Uterus (tissue), 2 donors: ENCODE results near the gene KCNJ11.

ENCODE experiments used
- POLR2A ChIP-seq, 2 donors: fragments of 450-650 bp; IDR thresholded peaks; one replicate each; pipeline ENCODE4 v1.6.1; 2016; ENCODE audit warnings: antibody characterized with exemption in 2 of 2, mild to moderate bottlenecking in 1 of 2, moderate library complexity in 1 of 2
- TF ChIP-seq, protein P1 (sequence below), 4 experiments: fragments of 200-600 bp in 2 of 4; fragments of 450-650 bp in 2 of 4; sonication (generic) in 2 of 4; IDR thresholded peaks; one replicate each; pipeline ENCODE4 v1.5.1; 2016 to 2019; ENCODE audit warnings: antibody characterized with exemption in 4 of 4, mild to moderate bottlenecking in 2 of 4, moderate library complexity in 1 of 4

GRCh38 chr11:17406082-17406817, 17.8 kb upstream of the KCNJ11 start:
- TF ChIP-seq, protein P1, sequence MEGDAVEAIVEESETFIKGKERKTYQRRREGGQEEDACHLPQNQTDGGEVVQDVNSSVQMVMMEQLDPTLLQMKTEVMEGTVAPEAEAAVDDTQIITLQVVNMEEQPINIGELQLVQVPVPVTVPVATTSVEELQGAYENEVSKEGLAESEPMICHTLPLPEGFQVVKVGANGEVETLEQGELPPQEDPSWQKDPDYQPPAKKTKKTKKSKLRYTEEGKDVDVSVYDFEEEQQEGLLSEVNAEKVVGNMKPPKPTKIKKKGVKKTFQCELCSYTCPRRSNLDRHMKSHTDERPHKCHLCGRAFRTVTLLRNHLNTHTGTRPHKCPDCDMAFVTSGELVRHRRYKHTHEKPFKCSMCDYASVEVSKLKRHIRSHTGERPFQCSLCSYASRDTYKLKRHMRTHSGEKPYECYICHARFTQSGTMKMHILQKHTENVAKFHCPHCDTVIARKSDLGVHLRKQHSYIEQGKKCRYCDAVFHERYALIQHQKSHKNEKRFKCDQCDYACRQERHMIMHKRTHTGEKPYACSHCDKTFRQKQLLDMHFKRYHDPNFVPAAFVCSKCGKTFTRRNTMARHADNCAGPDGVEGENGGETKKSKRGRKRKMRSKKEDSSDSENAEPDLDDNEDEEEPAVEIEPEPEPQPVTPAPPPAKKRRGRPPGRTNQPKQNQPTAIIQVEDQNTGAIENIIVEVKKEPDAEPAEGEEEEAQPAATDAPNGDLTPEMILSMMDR (IDR thresholded peaks at IDR 0.05), result no peak
- no peak for TF ChIP-seq POLR2A (IDR thresholded peaks at IDR 0.05)
